GM20000 (cell line): ENCODE measurements around the gene SLC16A4.
"Not testable (repeated sequence)": the region's sequence is repeated elsewhere in the genome, so short reads cannot be mapped to it uniquely, and the experiment has no call there.

Source experiments
- DNase-seq: peaks from one replicate; pipeline ENCODE4 v3.0.0; 2012; ENCODE audit warnings: low spot score
- TF ChIP-seq, protein P1 (sequence below): IDR thresholded peaks from 2 replicates; pipeline ENCODE4 v1.5.1; 2012; ENCODE audit warnings: mild to moderate bottlenecking, control low read depth; ENCODE audit errors: extremely low read depth, missing control alignments

The SLC16A4 gene

DNA sequence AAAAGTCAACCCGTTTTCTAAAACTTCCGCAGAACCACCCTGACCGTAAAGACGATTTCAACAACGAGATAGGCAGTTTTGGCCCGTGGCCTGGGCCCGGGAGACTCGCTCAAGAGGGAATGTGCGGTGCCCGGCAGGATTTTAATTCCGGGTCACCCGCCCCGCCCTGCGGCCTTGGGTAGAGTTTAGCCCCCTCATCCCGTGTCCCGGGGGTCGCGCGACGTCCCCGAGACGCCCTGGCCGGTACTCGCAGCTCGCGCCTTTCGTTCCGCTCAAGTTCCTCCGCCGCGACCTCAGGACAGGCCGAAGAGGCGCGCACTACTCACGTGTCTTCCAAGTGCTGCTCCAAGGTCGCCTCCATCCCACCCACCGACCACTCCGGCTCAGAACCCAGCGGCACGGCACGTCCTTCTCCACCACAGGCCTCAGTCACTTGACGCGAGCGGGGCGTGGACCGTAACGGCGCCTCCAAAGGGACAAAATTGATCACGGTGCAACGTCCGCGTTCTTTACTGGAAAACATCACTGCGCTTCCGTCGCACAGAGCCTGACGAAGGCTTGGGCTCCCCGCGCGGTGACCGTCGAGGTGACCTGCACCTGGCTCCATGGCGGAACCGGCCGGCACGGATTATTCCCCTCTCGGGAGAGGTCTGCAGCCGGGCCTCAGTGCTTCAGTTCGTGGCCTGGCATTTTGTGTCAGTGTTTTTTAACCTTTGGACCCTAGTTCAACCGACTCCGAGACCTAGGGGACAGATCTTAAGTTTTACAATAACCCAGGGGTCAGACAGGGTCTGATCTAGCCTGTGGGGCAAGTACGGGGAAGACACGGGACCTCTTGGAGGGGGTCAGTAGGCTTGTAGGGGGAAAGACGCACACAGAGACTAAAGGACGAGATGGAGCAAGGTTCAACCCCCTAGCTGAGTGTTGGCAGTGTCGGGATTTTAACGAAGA is 16.7 kb upstream of the SLC16A4 start, which contains the start of gene LAMTOR5:
LAMTOR5 (minus strand) TSS at position 435 of the 951 bp plus-strand sequence; CDS start at position 361, 74 bp downstream.
- TF ChIP-seq, protein P1, sequence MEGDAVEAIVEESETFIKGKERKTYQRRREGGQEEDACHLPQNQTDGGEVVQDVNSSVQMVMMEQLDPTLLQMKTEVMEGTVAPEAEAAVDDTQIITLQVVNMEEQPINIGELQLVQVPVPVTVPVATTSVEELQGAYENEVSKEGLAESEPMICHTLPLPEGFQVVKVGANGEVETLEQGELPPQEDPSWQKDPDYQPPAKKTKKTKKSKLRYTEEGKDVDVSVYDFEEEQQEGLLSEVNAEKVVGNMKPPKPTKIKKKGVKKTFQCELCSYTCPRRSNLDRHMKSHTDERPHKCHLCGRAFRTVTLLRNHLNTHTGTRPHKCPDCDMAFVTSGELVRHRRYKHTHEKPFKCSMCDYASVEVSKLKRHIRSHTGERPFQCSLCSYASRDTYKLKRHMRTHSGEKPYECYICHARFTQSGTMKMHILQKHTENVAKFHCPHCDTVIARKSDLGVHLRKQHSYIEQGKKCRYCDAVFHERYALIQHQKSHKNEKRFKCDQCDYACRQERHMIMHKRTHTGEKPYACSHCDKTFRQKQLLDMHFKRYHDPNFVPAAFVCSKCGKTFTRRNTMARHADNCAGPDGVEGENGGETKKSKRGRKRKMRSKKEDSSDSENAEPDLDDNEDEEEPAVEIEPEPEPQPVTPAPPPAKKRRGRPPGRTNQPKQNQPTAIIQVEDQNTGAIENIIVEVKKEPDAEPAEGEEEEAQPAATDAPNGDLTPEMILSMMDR, result no peak
- DNase-seq, result peak; percentile 88

DNA sequence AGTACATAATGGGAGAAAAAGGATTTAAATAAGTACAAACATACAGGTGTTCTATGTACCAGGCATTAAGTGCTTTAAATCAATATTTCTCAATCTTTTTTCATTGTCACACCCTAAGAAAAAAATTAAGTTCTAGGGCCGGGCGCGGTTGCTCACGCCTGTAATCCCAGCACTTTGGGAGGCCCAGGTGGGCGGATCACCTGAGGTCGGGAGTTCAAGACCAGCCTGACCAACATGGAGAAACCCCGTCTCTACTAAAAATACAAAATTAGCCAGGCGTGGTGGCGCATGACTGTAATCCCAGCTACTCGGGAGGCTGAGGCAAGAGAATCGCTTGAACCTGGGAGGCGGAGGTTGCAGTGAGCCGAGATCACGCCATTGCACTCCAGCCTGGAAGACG is 15.6 kb upstream of the SLC16A4 start:
- not testable (repeated sequence) for DNase-seq

DNA sequence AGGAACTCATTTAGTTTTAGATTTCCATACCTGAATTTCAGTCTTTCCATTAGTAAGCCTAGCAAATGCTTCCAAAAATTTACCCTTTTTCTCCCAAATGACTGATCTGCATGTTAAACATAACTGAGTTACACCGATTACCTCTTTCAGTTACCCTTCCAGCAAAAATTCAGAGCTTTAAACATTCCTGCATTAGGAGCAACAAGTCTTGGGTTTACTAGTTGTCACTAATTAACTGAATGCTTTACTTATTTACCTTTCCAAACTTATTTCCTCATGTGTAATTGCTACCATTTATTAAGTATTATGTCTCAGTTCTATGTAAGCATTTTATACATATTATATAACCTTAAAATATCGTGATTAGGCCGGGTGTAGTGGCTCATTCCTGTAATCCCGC is 13.6 kb upstream of the SLC16A4 start:
- no peak for DNase-seq
- TF ChIP-seq, protein P1, result no peak

DNA sequence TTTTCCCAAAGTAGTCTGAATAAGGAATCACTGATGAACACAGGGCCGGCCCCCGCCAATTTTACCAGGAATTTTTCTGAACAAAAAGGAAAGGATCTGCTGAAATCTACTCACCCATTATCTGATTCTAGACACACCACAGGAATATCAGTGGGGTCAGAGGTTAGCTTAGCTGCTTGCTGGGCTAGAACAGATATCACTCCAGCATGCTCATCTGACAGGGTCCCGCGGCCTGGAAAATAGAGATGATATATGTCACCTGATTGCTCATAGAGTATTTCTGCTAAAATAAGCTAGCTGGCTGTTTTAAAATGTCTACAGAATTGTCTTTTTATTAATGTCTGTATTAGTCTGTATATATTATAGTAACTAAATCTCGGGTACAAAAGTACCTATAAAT is 13.0 kb upstream of the SLC16A4 start:
- TF ChIP-seq, protein P1, result no peak

DNA sequence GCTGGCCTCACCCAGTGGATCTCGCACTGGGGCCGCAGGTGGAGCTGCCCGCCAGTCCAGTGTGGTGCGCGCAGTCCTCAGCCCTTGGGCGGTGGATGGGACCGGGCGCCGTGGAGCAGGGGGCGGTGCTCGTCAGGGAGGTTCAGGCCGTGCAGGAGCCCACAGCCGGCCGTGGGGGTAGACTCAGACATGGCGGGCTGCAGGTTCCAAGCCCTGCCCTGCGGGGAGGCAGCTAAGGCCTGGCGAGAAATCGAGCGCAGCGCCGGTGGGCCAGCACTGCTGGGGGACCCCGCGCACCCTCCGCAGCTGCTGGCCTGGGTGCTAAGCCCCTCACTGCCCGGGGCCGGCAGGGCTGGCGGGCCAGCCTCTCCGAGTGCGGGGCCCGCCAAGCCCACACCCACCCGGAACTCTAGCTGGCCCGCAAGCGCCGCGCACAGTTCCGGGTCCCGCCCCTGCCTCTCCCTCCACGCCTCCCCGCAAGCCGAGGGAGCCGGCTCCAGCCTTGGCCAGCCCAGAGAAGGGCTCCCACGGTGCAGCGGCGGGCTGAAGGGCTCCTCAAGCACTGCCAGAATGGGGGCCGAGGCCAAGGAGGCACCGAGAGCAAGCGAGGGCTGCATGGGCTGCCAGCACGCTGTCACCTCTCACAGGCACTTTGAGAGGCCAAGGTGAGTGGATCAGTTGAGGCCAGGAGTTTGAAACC is 5.6 kb upstream of the SLC16A4 start:
- DNase-seq, result not testable (repeated sequence)

More for the DNA sequence above, 13.0 kb upstream of the SLC16A4 start:
- no peak for DNase-seq

DNA sequence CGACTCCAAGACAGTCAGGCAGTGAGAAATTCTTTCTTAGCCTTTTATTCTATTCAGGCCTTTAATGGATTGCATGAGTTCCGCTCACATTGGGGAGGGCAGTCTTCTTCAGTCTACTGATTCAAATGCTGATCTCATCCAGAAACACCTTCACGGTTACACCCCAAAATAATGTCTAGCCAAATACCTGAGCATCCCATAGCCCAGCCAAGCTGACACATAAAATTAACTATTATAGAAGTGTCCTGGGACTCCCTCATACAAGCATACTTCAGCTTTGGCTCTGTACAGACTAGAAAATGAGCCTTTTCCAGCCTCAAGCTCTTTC is 3.6 kb upstream of the SLC16A4 start:
- TF ChIP-seq, protein P1, result no peak
- no peak for DNase-seq

DNA sequence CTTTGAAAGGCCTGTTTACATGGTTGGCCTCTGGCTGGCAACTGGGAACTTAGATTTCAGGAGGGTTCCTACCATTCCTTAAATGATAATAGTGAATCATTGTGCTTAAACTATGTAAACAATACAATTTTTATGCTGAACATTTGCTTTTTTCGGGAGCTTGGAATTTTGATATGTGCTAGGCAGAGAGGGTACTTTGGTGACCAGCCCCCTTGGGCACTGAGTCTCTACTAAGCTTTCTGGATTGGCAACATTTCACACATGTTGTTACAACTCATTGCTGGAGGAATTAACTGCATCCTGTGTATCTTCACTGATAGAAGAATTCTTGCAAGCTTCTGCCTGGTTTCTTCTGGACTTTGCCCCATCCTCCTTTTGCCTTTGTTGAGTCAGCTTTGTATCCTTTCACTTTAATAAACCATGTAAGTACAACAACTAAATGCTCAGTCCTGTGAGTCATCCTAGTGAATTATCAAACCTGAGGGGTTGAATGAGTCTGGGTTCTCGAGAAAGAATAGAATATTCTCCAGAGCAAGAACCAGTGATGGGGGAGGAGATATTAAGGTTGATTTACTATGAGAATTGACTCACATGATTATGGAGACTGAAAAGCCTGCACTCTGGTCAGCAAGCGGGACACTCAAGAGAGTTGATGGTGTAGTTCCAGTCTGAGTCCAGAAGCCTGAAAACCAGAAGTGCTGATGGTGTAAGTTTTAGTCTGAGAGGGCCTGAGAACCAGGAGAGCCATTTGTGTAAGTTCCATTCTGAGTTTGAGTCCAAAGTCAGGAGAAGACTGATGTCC is 3.1 kb upstream of the SLC16A4 start:
- TF ChIP-seq, protein P1, result no peak
- no peak for DNase-seq

DNA sequence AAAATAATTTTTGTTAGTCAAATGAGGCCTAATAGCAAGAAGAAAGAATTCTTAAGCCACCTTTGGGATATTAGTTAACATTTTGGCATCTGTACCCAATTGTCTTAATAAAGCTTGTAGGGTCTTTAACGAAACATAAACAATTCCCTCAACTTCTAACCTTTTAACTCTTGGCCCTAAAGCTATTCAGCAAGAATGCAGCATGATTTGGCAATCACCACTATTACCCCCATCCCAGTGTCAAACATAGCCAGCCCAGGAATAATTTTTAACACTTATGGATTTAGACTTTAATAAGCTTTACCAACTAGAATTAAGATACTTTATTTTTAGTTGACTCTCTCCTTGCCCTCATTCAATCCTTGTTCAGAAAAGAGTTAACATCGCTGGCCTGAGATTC is 2.5 kb upstream of the SLC16A4 start:
- DNase-seq, result no peak
- TF ChIP-seq, protein P1, result no peak
